ENCODE data around the gene SET.

Gene SET

GRCh38 chr9:128713941-128714573 is 25.0 kb downstream of the SET start:
- no peak for DNase-seq

DNA sequence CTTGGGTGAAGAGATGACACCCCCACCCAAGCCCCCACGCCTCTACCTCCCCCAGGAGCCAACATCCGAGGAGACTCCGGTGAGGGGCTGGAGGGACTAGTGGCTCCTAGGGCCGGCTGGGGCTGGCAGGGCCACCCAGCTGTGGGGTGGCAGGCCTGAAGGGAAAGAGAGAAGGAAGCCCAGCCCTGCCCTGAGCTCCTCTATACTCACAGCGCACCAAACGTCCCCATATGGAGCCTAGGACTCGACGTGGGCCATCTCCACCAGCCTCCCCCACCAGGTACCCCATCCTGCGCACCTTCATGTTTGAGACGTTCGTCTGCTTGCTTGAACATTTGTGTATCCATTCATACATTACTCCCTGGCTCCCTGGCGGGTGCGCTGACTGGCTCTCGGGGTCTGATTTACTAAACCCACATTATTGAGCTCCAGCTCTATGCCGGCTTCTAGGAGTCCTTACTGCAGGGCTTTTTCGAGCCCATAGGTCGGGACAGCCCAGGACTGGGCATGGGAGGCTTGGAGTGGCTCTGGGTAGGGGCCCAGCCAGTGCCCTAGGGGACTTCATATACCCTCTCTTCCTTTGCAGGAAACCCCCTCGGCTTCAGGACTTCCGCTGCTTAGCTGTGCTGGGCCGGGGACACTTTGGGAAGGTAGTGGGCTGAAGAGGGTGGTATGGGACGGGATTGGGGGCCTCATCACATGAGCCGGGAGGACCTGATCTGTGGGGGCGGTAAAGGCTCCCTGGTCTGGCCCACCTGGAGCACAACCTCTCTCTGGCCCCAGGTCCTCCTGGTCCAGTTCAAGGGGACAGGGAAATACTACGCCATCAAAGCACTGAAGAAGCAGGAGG is 25.8 kb downstream of the SET start:
- no peak for DNase-seq

DNA sequence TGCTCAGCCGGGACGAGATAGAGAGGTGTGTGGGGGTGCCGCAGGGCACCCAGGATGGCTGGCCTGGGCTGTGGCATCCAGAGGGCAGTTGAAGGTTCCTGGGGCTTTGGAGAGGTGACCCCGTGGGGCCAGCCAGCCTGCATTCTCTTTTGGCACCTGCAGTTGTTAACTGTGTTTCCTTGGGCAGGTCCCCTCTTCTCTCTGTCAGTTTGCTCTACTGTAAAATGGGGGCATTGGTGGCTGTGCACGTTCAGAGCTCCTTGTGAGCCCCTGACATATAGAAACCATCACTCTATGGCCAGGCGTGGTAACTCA is 26.4 kb downstream of the SET start:
- DNase-seq = no peak

- DNase-seq = no peak
These were observed 27.7 kb downstream of the SET start for GRCh38 chr9:128716581-128717254.

DNA sequence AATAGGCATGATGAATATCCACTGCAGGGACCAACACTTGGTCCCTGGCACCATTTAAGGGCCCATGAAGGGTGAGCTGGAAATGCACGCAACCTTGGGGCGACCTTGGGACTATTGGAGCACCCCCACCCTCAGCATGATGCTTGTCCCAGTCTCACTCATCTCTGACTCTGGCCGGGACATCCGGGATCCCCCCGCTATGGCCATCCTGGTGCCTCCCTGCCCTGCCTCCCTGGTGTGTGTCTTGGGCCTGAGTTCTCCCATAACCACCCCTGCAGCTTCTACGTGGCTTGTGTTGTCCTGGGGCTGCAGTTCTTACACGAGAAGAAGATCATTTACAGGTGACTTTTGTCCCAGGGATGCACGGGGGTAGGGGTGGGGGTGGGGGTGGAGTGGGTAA is 29.0 kb downstream of the SET start:
- DNase-seq = no peak

- DNase-seq = no peak
These were observed 29.5 kb downstream of the SET start for GRCh38 chr9:128718475-128718874.

- DNase-seq = no peak
These were observed 31.0 kb downstream of the SET start for GRCh38 chr9:128719919-128720605.

DNA sequence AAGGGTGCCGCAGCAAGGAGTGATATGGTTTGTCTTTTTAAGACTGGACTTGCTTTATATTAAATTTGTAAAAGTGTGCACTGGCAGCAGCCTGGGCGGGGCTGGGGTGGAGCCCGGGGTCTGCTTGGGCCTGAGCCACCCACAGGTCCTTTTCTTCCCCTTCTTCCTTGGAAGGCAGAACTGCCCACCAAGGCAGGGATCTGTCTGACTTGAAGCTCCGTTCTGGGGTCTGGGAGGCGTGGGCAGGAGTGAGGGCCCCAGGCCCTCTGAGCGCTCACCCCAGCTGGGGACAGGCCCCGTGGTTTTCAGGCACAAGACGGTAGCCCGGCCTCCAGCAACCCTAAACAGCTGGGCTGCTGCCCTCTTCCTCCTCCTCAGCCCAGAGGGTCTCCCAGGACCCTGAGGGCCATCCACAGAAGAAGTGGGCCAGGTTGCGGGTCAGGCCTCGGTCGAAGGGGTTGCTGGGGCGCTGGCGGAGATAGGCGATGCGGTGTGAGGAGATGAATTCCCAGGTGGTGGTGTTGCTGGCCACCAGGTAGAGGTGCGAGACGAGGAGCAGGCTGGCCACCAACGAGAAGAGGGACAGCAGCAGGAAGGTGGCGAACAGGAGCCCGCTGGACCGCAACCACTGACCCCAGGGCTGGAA is 31.9 kb downstream of the SET start:
- DNase-seq = no peak

GRCh38 chr9:128721487-128722010 is 32.5 kb downstream of the SET start:
- DNase-seq = no peak

- DNase-seq = no peak
These were observed 33.6 kb downstream of the SET start for GRCh38 chr9:128722380-128723351.

DNA sequence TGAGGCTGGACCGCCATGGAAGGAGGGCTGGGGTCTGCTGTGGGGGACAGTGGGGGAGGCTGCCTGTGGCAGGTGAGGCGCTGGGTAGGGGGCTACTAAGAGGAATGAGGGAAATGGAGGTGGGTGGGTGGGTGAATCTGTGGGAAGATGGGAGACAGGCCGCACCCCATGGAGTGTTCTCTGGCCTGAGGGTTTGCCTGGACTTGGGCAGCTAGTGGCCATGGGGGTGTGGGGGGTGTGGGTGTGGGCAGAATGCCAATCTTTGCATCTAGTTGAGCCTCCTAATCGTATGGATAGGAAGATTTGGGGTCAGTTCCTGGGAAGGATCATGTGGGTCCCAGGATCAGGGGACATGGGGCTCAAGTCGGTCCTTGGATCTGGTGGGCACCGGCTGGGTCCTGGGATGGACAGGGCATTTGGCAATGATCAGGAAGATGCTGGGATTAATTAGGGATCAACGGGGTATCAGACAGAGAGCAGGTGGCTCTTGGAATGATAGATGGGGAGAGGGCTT is 34.4 kb downstream of the SET start:
- no peak for DNase-seq

GRCh38 chr9:128723866-128724743 is 35.1 kb downstream of the SET start, which contains the start of gene ZDHHC12:
ZDHHC12 (minus strand) TSS chr9:128724127; CDS start chr9:128724093, 34 bp downstream.
- peak; percentile 100 for DNase-seq

- DNase-seq = peak; percentile 65
These were observed 35.8 kb downstream of the SET start for GRCh38 chr9:128724744-128725211.

- DNase-seq = no peak
These were observed 38.7 kb downstream of the SET start for GRCh38 chr9:128727640-128728248.

GRCh38 chr9:128728298-128728697 is 39.3 kb downstream of the SET start:
- no peak for DNase-seq

GRCh38 chr9:128729302-128729701 is 40.3 kb downstream of the SET start:
- DNase-seq = no peak

DNA sequence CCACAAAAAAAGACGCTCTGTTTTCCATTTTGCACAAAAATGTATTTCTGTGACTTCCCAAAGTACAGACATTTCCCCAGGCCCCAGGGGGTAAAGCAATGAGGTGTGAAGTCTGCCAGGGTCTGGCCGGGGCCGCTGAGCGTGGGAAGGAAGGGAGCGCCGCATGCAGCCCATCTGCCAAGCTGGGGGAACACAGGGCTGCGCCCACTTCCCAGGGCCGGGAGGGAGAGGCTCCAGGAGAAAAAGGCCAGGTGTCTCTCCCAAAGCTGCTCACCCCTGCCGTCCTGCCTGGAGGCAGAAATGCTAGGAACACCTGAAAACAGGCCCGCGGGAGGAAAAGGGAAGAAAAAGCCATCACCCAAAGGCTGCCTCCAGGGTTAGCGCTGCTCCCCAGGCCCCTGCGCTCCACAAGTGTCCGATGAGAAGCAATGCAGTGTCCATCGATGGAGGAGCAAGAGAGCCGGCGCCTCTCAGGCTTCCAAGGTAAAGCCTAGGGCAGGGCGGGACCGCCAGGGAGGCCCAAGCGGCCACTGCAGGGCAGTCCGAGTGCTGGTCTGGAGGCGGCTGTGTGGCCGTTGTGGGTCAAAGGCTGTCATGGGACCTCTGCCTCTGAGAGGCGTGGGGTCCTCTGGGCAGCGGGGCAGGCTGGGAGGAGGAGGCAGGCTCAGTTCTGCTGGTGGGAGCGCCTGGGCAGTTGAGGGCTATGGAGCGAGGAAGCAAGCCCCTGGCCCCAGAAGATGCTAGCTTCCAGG is 40.9 kb downstream of the SET start:
- DNase-seq = no peak

GRCh38 chr9:128731093-128731492 is 42.1 kb downstream of the SET start:
- DNase-seq = no peak

- no peak for DNase-seq
These were observed 42.7 kb downstream of the SET start for GRCh38 chr9:128731691-128732090.
